ENCODE results near the gene HSPA1B.
A peak's percentile ranks its signal among the peaks of the same experiment; 100 is the strongest.
"Not testable (repeated sequence)": the region's sequence is repeated elsewhere in the genome, so short reads cannot be mapped to it uniquely, and the experiment has no call there.

The HSPA1B gene

DNA sequence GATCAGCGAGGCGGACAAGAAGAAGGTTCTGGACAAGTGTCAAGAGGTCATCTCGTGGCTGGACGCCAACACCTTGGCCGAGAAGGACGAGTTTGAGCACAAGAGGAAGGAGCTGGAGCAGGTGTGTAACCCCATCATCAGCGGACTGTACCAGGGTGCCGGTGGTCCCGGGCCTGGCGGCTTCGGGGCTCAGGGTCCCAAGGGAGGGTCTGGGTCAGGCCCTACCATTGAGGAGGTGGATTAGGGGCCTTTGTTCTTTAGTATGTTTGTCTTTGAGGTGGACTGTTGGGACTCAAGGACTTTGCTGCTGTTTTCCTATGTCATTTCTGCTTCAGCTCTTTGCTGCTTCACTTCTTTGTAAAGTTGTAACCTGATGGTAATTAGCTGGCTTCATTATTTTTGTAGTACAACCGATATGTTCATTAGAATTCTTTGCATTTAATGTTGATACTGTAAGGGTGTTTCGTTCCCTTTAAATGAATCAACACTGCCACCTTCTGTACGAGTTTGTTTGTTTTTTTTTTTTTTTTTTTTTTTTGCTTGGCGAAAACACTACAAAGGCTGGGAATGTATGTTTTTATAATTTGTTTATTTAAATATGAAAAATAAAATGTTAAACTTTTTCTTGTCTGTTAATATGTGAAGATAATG is 2.2 kb downstream of the HSPA1B start:
- DNase-seq (ENCODE audit: low read depth), result no peak

GRCh38 chr6:31830886-31831335 is 3.4 kb downstream of the HSPA1B start:
- no peak for DNase-seq (ENCODE audit: low read depth)

- DNase-seq (ENCODE audit: low read depth), result no peak
Measured at GRCh38 chr6:31831350-31832215, 4.0 kb downstream of the HSPA1B start.

GRCh38 chr6:31834367-31835250 is 7.1 kb downstream of the HSPA1B start:
- DNase-seq (ENCODE audit: low read depth), result peak; percentile 63

DNA sequence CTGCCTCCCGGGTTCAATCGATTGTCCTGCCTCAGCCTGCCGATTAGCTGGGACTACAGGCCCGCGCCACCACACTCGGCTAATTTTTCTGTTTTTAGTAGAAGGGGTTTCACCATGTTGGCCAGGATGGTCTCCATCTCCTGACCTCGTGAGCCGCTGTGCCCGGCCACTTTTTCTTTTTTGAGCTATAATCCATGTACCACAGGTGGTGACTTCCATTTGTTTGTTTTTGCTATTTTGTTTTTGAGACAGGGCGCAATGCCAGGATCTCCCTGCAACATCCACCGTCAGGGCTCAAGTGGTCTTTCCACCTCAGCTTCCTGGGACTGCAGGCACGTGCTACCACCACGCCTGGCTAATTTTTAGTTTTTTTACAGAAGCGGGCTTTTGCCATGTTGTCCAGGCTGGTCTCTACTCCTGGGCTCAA is 8.5 kb downstream of the HSPA1B start:
- DNase-seq (ENCODE audit: low read depth), result no peak

GRCh38 chr6:31836474-31837368 is 9.2 kb downstream of the HSPA1B start:
- no peak for DNase-seq (ENCODE audit: low read depth)

GRCh38 chr6:31837369-31838113 is 10.0 kb downstream of the HSPA1B start:
- DNase-seq (ENCODE audit: low read depth), result no peak

- not testable (repeated sequence) for DNase-seq (ENCODE audit: low read depth)
Measured at GRCh38 chr6:31838114-31838553, 10.6 kb downstream of the HSPA1B start.

GRCh38 chr6:31838968-31839367 is 11.4 kb downstream of the HSPA1B start:
- no peak for DNase-seq (ENCODE audit: low read depth)

- not testable (repeated sequence) for DNase-seq (ENCODE audit: low read depth)
Measured at GRCh38 chr6:31839779-31840126, 12.2 kb downstream of the HSPA1B start.

DNA sequence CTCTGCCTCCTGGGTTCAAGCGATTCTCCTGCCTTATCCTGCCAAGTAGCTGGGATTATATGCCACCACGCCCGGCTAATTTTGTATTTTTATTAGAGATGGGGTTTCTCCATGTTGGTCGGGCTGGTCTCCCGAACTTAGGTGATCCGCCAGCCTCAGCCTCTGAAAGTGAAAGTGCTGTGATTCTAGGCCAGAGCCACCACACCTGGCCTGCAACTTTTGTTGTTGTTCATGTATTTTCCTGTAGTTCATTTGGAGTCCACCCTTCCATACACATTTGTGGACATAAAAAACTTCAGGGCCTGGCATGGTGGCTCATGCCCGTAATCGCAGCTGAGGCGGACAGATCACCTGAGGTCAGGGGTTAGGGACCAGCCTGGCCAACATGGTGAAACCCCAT is 14.5 kb downstream of the HSPA1B start:
- no peak for DNase-seq (ENCODE audit: low read depth)

DNA sequence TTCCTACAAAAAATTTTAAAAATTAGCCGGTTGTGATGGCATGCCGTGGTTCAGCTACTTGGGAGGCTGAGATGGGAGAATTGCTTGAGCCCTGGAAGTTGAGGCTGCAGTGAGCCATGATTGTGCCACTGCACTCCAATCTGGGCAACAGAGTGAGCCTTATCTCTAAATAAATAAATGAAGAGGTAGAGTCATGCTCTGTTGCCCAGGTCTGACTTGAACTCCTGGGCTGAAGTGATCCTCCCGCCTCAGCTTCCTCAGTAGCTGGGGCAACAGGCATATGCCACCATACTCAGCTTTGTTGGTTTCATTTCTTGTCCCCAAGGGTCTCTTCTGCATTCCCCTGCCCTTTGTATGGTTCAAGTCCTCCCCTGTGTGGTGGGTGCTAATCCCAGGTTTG is 17.0 kb downstream of the HSPA1B start:
- DNase-seq (ENCODE audit: low read depth), result no peak

DNA sequence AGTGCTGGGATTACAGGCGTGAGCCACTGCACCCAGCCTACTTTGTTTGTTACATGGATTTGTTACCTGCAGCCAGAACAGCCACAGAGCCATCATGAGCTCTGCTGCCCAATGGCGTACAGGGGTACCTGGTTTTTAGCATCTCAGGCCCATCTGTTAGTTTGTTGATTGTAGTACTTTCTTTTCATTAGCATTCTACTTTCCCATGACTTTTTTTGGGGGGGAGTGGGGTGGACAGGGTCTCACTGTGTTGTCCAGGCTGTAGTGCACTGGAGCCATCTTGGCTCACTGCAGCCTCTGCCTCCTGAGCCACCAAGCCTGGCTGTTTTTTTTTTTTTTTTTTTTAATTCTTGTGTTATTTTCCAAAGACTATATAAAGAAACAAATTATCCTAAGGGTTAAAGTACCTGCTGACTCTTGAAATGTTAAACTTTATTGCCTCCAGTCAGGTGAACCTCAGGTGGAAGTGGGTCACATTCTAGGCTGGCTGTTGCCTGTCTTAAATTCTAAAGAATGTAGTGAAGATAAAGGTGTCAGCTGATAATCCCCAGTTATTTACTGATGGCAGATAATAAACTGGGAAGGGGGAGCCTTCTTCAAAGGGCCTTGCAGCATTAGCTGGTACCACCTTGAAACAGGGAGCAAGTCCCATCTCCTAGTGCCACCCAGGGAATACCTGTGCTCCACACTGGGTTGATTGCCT is 19.9 kb downstream of the HSPA1B start:
- no peak for DNase-seq (ENCODE audit: low read depth)

DNA sequence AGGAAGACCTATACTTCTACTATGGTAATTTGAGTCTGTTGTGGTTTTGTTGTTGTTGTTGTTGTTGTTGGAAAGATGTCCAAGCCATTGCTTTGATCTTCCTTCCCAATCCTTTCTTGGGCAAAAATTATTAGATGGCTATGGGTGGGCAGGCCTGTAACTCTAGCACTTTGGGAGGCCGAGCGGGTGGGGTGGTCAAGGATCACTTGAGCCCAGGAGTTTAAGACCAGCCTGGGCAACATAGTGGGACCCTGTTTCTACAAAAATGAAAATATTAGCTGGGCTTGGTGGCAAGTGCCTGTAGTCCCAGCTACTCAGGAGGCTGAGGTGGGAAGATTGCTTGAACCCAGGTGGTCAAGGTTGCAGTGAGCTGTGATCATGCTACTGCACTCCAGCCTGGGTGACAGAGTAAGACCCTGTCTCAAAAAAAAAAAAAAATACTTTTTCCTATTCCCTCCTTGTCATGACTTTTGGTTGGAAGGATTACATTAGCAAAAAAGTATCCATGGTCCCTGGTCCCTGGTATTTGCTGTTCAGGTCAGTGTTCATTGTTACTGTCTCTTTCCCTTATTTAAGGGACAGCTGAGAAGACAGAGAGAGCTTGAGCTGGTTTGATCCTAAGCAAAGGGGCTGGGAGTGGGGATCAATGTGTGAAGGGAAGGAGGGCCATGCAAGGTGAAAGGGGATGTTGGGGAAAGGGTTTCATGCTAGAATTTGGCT is 23.4 kb downstream of the HSPA1B start:
- no peak for DNase-seq (ENCODE audit: low read depth)

GRCh38 chr6:31851485-31851832 is 23.9 kb downstream of the HSPA1B start:
- no peak for DNase-seq (ENCODE audit: low read depth)

- not testable (repeated sequence) for DNase-seq (ENCODE audit: low read depth)
Measured at GRCh38 chr6:31851980-31852718, 24.6 kb downstream of the HSPA1B start.

- not testable (repeated sequence) for DNase-seq (ENCODE audit: low read depth)
Measured at GRCh38 chr6:31857774-31858173, 30.2 kb downstream of the HSPA1B start.

DNA sequence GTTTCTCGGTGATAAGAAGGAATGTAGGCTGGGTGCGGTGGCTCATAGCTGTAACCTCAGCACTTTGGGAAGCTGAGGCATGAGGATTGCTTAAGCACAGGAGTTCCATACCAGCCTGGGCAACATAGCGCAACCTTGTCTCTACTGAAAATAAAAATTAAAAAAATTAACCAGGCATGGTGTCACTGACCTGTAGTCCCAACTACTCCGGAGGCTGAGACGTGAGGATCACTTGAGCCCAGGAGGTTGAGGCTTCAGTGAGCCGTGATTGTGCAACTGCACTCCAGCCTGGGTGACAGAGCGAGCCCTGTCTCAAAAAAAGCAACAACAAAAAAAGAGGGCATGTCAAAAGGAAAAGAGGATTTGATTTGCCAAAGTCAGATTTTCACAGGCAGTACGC is 31.2 kb downstream of the HSPA1B start:
- DNase-seq (ENCODE audit: low read depth), result no peak

DNA sequence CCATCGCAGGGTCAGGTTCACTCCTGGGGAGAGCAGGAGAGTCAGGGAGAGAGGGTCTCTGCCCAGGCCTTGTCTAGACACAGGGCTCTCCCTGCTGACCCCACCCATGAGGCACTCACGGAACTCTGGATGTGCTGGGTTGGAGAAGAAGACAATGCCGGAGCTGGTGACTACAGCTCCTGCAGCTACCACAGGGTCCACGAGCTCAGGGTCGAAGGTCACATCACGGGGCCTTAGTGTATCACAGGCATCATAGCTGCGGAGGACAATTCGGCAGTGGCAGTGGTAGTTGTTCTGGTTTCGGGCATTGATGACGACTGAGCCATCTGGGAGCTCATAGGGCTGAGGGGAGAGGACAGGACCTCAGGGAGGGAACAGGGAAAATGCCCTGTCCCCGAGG is 32.4 kb downstream of the HSPA1B start:
- DNase-seq (ENCODE audit: low read depth), result no peak
